OCI-LY1 (cell line): ENCODE measurements around the gene CXCL12.

ENCODE experiments used
- H2AFZ ChIP-seq: fragments of 200-600 bp; sonication (generic), shearing (Covaris generic); 2 replicates; pipeline ENCODE4 v1.6.0; 2014; ENCODE audit warnings: antibody characterized with exemption, mild to moderate bottlenecking, low read length
- H3F3A ChIP-seq: fragments of 200-600 bp; sonication (generic), shearing (Covaris generic); 2 replicates; pipeline ENCODE4 v1.6.0; 2014; ENCODE audit warnings: mild to moderate bottlenecking, antibody characterized with exemption, low read length, moderate library complexity; ENCODE audit not compliant: insufficient read depth
- H3K27ac ChIP-seq: fragments of 200-600 bp; sonication (generic); 2 replicates; pipeline ENCODE4 v1.5.1; 2014; ENCODE audit warnings: low read length, mixed run types, mild to moderate bottlenecking, low read depth; ENCODE audit not compliant: poor library complexity, severe bottlenecking
- H3K27me3 ChIP-seq: fragments of 200-600 bp; sonication (generic); 2 replicates; pipeline ENCODE4 v1.6.0; 2014; ENCODE audit warnings: antibody characterized with exemption, mild to moderate bottlenecking, low read length, moderate library complexity; ENCODE audit not compliant: insufficient read depth
- H3K36me3 ChIP-seq: fragments of 200-600 bp; sonication (generic); 2 replicates; pipeline ENCODE4 v1.6.1; 2014; ENCODE audit warnings: mild to moderate bottlenecking, antibody characterized with exemption, low read length, moderate library complexity, mixed read lengths; ENCODE audit not compliant: insufficient read depth
- H3K4me1 ChIP-seq: fragments of 200-600 bp; sonication (generic); 2 replicates; pipeline ENCODE4 v1.5.1; 2014; ENCODE audit warnings: mild to moderate bottlenecking, low read length, moderate library complexity; ENCODE audit not compliant: insufficient read depth, severe bottlenecking
- H3K4me2 ChIP-seq: fragments of 200-600 bp; sonication (generic), shearing (Covaris generic); 2 replicates; pipeline ENCODE4 v1.6.1; 2014; ENCODE audit warnings: low read length
- H3K4me3 ChIP-seq: fragments of 200-600 bp; sonication (generic); 2 replicates; pipeline ENCODE4 v1.5.1; 2014; ENCODE audit warnings: low read length, low read depth, mild to moderate bottlenecking, mixed read lengths; ENCODE audit not compliant: poor library complexity, severe bottlenecking
- H3K79me2 ChIP-seq: fragments of 200-600 bp; shearing (Covaris generic); 2 replicates; pipeline ENCODE4 v1.6.1; 2016; ENCODE audit warnings: mixed run types, low read length, mixed read lengths; ENCODE audit not compliant: insufficient read depth
- H3K9ac ChIP-seq: fragments of 200-600 bp; sonication (generic), shearing (Covaris generic); 2 replicates; pipeline ENCODE4 v1.6.1; 2014; ENCODE audit warnings: mild to moderate bottlenecking, low read length, mixed read lengths
- H3K9me2 ChIP-seq: fragments of 200-600 bp; sonication (generic), shearing (Covaris generic); 2 replicates; pipeline ENCODE4 v1.6.1; 2014; ENCODE audit warnings: low read depth, mild to moderate bottlenecking, low read length, mixed read lengths
- H3K9me3 ChIP-seq: fragments of 200-600 bp; shearing (Covaris generic); 2 replicates; pipeline ENCODE4 v1.6.1; 2014; ENCODE audit warnings: low read length, mixed read lengths
- H4K20me1 ChIP-seq: fragments of 200-600 bp; sonication (generic), shearing (Covaris generic); 2 replicates; pipeline ENCODE4 v1.6.0; 2016; ENCODE audit warnings: mild to moderate bottlenecking, low read length; ENCODE audit not compliant: insufficient read depth
- CTCF ChIP-seq: fragments of 200-600 bp; sonication (generic), shearing (Covaris generic); IDR thresholded peaks from 2 replicates; pipeline ENCODE4 v1.5.1; 2017; ENCODE audit warnings: mild to moderate bottlenecking, antibody characterized with exemption, low read length, moderate library complexity, mixed read lengths
- EZH2 ChIP-seq: fragments of 200-600 bp; sonication (generic), shearing (Covaris generic); IDR thresholded peaks from 2 replicates; pipeline ENCODE4 v1.8.0; 2017; ENCODE audit warnings: borderline replicate concordance, mixed run types, mild to moderate bottlenecking, antibody characterized with exemption, low read length, moderate library complexity, mixed read lengths

CXCL12 gene

GRCh38 chr10:44356139-44357022, 28.5 kb downstream of the CXCL12 start:
- no peak overlapping the region for H3K4me3 ChIP-seq
- no peaks in the 10 kb centered on the region for H3K36me3 ChIP-seq
- H3K4me1 ChIP-seq = no peaks in the 10 kb centered on the region
- no peaks in the 10 kb centered on the region for H3F3A ChIP-seq
- no peak overlapping the region for H3K27ac ChIP-seq
- no peak overlapping the region for H3K9ac ChIP-seq
- H3K9me2 ChIP-seq = no peaks in the 10 kb centered on the region
- no peaks in the 10 kb centered on the region for H3K79me2 ChIP-seq
- H3K4me2 ChIP-seq = no peak overlapping the region
- no peaks in the 10 kb centered on the region for H3K9me3 ChIP-seq
- no peaks in the 10 kb centered on the region for H4K20me1 ChIP-seq
- H3K27me3 ChIP-seq = no peaks in the 10 kb centered on the region
- H2AFZ ChIP-seq = no peak overlapping the region
- TF ChIP-seq EZH2 = no peak
- no peak for TF ChIP-seq CTCF

GRCh38 chr10:44355630-44356029, 29.3 kb downstream of the CXCL12 start:
- no peak overlapping the region for H3K9ac ChIP-seq
- H3K79me2 ChIP-seq = no peaks in the 10 kb centered on the region
- H4K20me1 ChIP-seq = no peaks in the 10 kb centered on the region
- H3F3A ChIP-seq = no peaks in the 10 kb centered on the region
- no peaks in the 10 kb centered on the region for H3K27me3 ChIP-seq
- no peak overlapping the region for H2AFZ ChIP-seq
- no peaks in the 10 kb centered on the region for H3K36me3 ChIP-seq
- H3K4me1 ChIP-seq = no peaks in the 10 kb centered on the region
- H3K9me3 ChIP-seq = no peaks in the 10 kb centered on the region
- TF ChIP-seq EZH2 = no peak
- TF ChIP-seq CTCF = no peak
- H3K27ac ChIP-seq = no peak overlapping the region
- H3K4me2 ChIP-seq = no peak overlapping the region
- H3K4me3 ChIP-seq = no peak overlapping the region
- H3K9me2 ChIP-seq = no peaks in the 10 kb centered on the region

- H3K4me3 ChIP-seq = no peak overlapping the region
- H3K79me2 ChIP-seq = no peaks in the 10 kb centered on the region
- H3K9me2 ChIP-seq = no peaks in the 10 kb centered on the region
- H3F3A ChIP-seq = no peaks in the 10 kb centered on the region
- H3K9ac ChIP-seq = no peak overlapping the region
- no peak overlapping the region for H3K27ac ChIP-seq
- no peaks in the 10 kb centered on the region for H3K27me3 ChIP-seq
- H3K9me3 ChIP-seq = no peaks in the 10 kb centered on the region
- no peaks in the 10 kb centered on the region for H3K4me1 ChIP-seq
- H3K4me2 ChIP-seq = no peak overlapping the region
- no peaks in the 10 kb centered on the region for H4K20me1 ChIP-seq
- no peak overlapping the region for H2AFZ ChIP-seq
- TF ChIP-seq CTCF (no peak), EZH2 (no peak)
- no peaks in the 10 kb centered on the region for H3K36me3 ChIP-seq
These were observed 30.1 kb downstream of the CXCL12 start for GRCh38 chr10:44354771-44355170.
